HS-5 (cell line): ENCODE data around the gene THBD.

Experiments
- DNase-seq: peaks from one replicate; pipeline ENCODE4 v3.0.0-alpha.2; 2012; ENCODE audit warnings: low read depth

The THBD gene

GRCh38 chr20:23049201-23050075 lies at the start of gene THBD:
THBD (minus strand) TSS chr20:23049672; CDS start chr20:23049504, 168 bp downstream.
- DNase-seq: peak; percentile 57

DNA sequence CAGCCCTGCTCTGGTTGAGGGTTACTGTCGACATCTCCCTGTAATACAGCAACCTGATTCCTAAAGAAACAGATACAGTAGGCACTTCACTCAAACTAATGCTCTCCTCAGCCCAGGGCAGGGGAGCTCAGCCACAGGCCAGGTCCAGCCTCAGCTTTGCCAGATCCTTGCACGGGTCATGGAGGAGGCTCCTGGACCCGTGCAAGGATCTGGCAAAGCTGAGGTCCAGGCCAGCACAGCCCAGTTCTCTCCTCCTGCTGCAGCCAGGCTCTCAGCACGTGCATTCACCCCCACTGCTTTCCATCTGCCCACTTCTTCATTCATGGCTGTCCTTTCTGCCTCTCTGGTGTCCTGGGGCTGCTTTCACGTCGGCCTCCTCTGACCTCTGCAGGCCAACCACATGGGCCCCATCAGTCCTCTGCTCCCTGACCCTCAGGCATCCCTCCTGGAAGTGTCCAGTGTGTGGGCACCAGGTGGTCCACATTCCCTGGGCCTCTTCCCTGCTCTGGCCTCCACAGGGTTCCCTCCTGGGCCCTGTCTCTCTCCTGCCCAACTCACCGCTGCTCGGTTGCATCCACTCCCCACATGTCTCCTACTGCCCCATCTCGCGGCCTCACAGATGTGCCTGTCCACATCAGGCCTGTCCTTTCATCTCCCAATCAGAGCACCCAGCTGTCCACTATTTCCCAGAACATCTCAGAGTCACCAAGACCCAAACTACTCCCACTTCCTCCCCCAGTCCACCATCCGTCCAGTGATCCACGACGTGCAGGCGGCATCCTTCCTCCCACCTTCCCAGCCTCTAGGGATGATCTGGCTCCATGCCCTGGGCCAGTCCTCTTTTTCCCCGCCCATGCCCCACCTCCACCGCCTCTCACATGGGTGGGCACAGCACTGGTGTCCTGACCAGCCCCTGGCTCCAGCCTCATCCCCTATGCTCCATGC lies 48.4 kb upstream of the THBD start:
- DNase-seq: no peak

DNA sequence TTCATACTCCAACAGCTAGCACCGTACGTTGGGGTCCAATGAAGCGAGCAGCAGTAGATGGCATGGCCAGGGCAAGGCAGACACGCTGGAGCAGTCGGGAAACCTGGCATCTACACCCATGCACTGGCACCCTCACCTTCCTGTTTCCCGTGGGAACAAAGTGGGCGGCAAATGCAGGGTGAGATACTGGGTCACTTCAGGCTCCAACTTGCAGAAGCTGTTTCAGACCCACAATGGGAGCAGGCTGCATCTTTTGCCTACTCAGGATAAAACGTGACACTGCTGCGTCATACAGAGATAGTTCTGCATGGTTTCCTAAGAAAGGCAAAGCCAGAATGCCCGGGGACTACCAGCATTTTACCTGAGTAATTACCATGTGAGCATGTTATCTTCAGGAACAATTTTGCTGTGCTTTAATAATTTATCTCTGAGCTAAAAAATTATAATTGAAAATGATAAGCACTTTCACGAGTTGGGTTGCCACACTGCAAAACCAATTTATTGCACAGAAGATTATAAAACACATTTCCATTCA lies 47.6 kb upstream of the THBD start:
- no peak for DNase-seq

- DNase-seq: no peak
Observed at GRCh38 chr20:23096097-23096496, 46.6 kb upstream of the THBD start.

DNA sequence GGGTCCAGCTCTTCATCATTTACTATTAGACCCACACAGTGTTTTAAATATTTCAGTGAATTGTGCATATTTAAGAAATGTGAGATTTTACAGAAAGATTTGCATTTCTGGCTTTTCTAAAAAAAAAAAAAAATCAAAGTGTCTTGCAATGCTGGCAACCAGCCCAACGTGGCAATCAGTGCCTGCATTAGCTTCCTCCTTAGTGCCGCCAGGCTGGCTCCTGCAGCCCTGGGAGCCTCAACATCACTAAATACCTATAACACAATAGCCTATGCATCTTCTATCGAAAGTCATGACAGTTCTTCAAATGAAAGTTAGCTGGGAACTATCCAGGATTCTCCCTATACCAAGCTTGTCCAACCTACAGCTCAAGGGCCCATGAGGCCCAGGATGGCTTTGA lies 46.0 kb upstream of the THBD start:
- no peak for DNase-seq

DNA sequence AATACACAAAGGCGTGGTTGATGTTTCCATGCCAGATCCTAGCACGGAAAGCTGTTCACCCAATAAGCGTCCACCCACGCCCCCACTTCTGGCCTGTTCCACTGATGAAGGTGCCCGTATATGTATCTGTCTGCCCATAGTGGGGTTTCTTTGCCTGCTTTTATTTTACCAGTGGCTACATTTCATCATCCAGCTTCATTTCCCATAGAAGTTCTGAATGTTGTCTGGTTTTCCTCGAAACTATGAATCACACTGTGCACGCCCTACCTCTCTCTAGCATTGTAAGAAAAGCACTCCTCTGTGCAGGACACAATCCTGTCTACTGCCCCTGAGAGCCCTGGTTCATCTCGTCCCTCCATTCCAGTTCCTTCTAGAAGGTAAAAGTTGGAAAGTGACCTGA lies 45.5 kb upstream of the THBD start:
- no peak for DNase-seq

GRCh38 chr20:23094213-23094896 lies 44.9 kb upstream of the THBD start:
- DNase-seq: no peak

- DNase-seq: no peak
Observed at GRCh38 chr20:23093613-23094012, 44.1 kb upstream of the THBD start.

DNA sequence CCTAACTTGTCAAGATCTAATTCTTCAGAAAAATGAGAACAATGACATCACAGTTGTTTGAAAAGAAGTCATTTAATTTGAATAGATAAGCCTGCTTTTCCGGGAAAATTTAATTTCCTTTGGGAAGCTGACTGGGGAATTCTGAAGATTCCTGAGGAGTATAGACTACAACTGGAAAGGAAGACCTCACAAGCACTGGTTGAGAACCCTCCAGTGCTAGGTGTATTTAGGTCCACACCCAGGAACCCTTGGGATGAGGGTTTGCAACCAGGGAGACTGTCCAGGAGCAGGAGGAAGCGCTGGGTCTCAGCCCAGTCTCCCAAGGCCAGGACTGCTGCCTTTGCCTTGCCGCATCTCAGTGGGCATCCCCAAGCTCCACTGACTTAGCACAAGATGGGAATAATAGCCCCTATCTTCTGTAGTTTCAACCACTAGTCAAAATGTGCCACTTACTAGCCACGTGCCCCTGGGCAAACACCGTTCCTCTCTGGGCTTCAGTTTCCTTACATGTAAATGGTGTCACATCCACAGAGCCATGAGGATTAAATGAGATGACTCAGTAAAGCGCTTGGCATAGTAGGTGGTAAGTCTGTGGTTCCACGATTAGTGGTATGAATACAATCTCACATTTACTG lies 43.5 kb upstream of the THBD start:
- DNase-seq: no peak

GRCh38 chr20:23092384-23092756 lies 42.9 kb upstream of the THBD start:
- DNase-seq: no peak

GRCh38 chr20:23091721-23092383 lies 42.4 kb upstream of the THBD start:
- DNase-seq: no peak

GRCh38 chr20:23090878-23091277 lies 41.4 kb upstream of the THBD start:
- no peak for DNase-seq

GRCh38 chr20:23090147-23090546 lies 40.7 kb upstream of the THBD start:
- no peak for DNase-seq

DNA sequence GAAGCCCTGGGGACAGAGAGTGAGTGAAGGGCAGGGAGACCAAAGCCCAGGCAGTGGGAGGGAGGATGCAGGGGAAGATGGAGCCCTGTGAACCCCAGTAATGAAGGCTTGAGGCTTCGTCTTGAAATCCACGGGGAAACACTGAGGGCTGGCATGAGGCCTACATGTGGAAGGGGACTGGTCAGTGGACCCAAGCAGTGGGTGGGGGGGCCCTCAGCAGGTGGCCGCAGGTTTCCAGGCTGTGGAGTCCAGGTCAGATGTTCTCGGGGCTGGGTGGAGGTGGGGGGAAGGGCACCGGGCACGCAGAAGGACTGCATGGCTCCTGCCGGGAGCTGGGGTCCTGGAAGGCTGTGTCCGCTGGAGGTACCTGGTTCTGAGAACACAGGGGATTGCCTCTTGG lies 39.4 kb upstream of the THBD start:
- no peak for DNase-seq

GRCh38 chr20:23087587-23088251 lies 38.2 kb upstream of the THBD start:
- DNase-seq: no peak

- DNase-seq: no peak
Observed at GRCh38 chr20:23086931-23087411, 37.5 kb upstream of the THBD start.

GRCh38 chr20:23086056-23086566 lies 36.6 kb upstream of the THBD start, which contains the start of gene CD93:
CD93 (minus strand) TSS chr20:23086324; CDS start chr20:23086192, 132 bp downstream.
- no peak for DNase-seq

DNA sequence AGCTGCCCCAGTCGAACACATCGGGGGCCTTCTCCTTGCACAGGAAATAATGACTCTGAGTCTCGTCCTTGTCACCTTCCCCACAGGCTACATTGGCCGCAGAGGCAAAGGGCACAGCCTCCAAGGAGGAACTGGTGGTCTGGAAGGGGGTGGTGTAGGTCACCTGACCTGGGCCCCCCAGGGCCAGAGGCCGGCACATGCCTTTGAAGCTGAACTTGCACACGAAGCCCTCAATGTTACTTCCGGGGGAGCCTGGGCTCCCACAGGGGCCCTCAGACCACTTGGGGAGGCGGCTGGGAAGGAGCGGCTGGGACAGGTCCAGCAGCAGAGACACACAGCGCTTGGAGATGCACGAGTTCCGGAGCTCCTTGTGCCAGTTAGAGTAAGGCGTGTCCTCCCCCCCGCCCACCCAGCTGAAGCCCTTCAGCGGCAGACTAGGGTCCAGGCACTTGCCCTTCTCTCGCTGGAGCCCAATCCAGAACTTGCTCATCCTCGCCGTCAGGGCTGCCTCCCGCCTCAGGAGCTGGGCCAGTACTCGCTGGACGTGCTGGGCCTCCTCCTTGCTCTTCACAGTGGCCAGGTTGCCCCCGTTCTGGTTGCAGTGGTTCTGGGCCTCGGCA lies 36.1 kb upstream of the THBD start:
- DNase-seq: no peak

GRCh38 chr20:23084845-23085365 lies 35.4 kb upstream of the THBD start:
- DNase-seq: no peak
